Mesenteric fat pad (tissue), 1 donor: ENCODE data around the gene LRSAM1. TPM values are rescaled to one million over a fixed set of nuclear protein-coding genes. Genes with fewer than 3 reads are reported as not detected.
"Not testable (repeated sequence)": the region's sequence is repeated elsewhere in the genome, so short reads cannot be mapped to it uniquely, and the experiment has no call there.

Experiments used
- DNase-seq: peaks from one replicate; pipeline ENCODE4 v3.0.0-alpha.2; 2020; ENCODE audit warnings: low spot score
- total RNA-seq: library from RNA; stranded (reverse); fragmentation: NEBNext Ultra II Directional; extraction: Animal tissue kit (Norgen Biotek cat#: 25700); gene quantifications from one replicate; pipeline ENCODE4 v1.2.1, GENCODE V29; 2021
- donor health status: DM: yes; HTN: yes; CAD: no.

Gene LRSAM1
- total RNA-seq, 1 donor from 2014 or later = 12.2 TPM

GRCh38 chr9:127455324-127455992 lies 4.1 kb downstream of the LRSAM1 start:
- DNase-seq = no peak

- no peak for DNase-seq
Observed at GRCh38 chr9:127457191-127457878, 6.0 kb downstream of the LRSAM1 start.

- DNase-seq = no peak
Observed at GRCh38 chr9:127458921-127459320, 7.6 kb downstream of the LRSAM1 start.

- no peak for DNase-seq
Observed at GRCh38 chr9:127463382-127463781, 12.1 kb downstream of the LRSAM1 start.

- no peak for DNase-seq
Observed at GRCh38 chr9:127463911-127464310, 12.6 kb downstream of the LRSAM1 start.

- DNase-seq = not testable (repeated sequence)
Observed at GRCh38 chr9:127466407-127466917, 15.2 kb downstream of the LRSAM1 start.

- no peak for DNase-seq
Observed at GRCh38 chr9:127467621-127468020, 16.3 kb downstream of the LRSAM1 start.

GRCh38 chr9:127470662-127471061 lies 19.4 kb downstream of the LRSAM1 start:
- DNase-seq = no peak

GRCh38 chr9:127473501-127473900 lies 22.2 kb downstream of the LRSAM1 start:
- DNase-seq = no peak

GRCh38 chr9:127473932-127474331 lies 22.6 kb downstream of the LRSAM1 start:
- no peak for DNase-seq

GRCh38 chr9:127474592-127474991 lies 23.3 kb downstream of the LRSAM1 start:
- DNase-seq = no peak

GRCh38 chr9:127479507-127480081 lies 28.3 kb downstream of the LRSAM1 start:
- DNase-seq = no peak

- DNase-seq = no peak
Observed at GRCh38 chr9:127482662-127483061, 31.4 kb downstream of the LRSAM1 start.

- DNase-seq = no peak
Observed at GRCh38 chr9:127485995-127486394, 34.7 kb downstream of the LRSAM1 start.

GRCh38 chr9:127488946-127489345 lies 37.6 kb downstream of the LRSAM1 start:
- DNase-seq = no peak

GRCh38 chr9:127489471-127490115 lies 38.3 kb downstream of the LRSAM1 start:
- no peak for DNase-seq

GRCh38 chr9:127490535-127491230 lies 39.4 kb downstream of the LRSAM1 start:
- DNase-seq = no peak

- DNase-seq = no peak
Observed at GRCh38 chr9:127491516-127491915, 40.2 kb downstream of the LRSAM1 start.

- DNase-seq = no peak
Observed at GRCh38 chr9:127492616-127493015, 41.3 kb downstream of the LRSAM1 start.

- no peak for DNase-seq
Observed at GRCh38 chr9:127493592-127494303, 42.4 kb downstream of the LRSAM1 start.

GRCh38 chr9:127494304-127494702 lies 43.0 kb downstream of the LRSAM1 start:
- no peak for DNase-seq
